ENCODE data around the gene ZNF79. TPM values are rescaled to one million over a fixed set of nuclear protein-coding genes. Genes with fewer than 3 reads are reported as not detected.

The ZNF79 gene
- total RNA-seq, 1 experiment from 2014 or later, result 11.6 TPM

- ChIA-PET CTCF (no interaction called here), POLR2A (ENCODE audit: low non-redundant PET) (no interaction called here)
- peaks cover 3% of the 10 kb centered on the region for H3K36me3 ChIP-seq (ENCODE audit: insufficient read depth, low read length, poor library complexity, severe bottlenecking)
- no peak overlapping the region for H3K27ac ChIP-seq (ENCODE audit: low read depth, low read length, poor library complexity, severe bottlenecking)
- H3K4me3 ChIP-seq (ENCODE audit: low read depth, low read length, poor library complexity, severe bottlenecking), result no peak overlapping the region
- intact Hi-C loops (cut with micrococcal nuclease; ENCODE audit: unreplicated experiment), result no loop called here
- no peaks in the 10 kb centered on the region for H3K27me3 ChIP-seq (replicated peaks; ENCODE audit: insufficient read depth, low read depth, low read length, poor library complexity)
- no peaks in the 10 kb centered on the region for H3K9me3 ChIP-seq (ENCODE audit: low read depth, low read length, poor library complexity, severe bottlenecking)
- no peaks in the 10 kb centered on the region for H3K4me1 ChIP-seq (ENCODE audit: insufficient read depth, low read length, poor library complexity, severe bottlenecking)
- no TSS peak for BruUV-seq (replicated peaks)
- no peak for DNase-seq (ENCODE audit: low spot score)
- no peak for TF ChIP-seq CTCF (conservative IDR thresholded peaks at IDR 0.05; ENCODE audit: low read depth, low read length)
- no peak for TF ChIP-seq EZH2 (IDR thresholded peaks at IDR 0.05; ENCODE audit: borderline replicate concordance, low read depth, low read length, poor library complexity, severe bottlenecking)
These were observed 46.5 kb downstream of the ZNF79 start for GRCh38 chr9:127470662-127471061.

GRCh38 chr9:127473501-127473900, 49.3 kb downstream of the ZNF79 start:
- intact Hi-C loops (cut with micrococcal nuclease; ENCODE audit: unreplicated experiment), result no loop called here
- TF ChIP-seq EZH2 (IDR thresholded peaks at IDR 0.05; ENCODE audit: borderline replicate concordance, low read depth, low read length, poor library complexity, severe bottlenecking), result no peak
- TF ChIP-seq CTCF (conservative IDR thresholded peaks at IDR 0.05; ENCODE audit: low read depth, low read length), result no peak
- H3K36me3 ChIP-seq (ENCODE audit: insufficient read depth, low read length, poor library complexity, severe bottlenecking), result peaks cover 3% of the 10 kb centered on the region
- no peak overlapping the region for H3K4me3 ChIP-seq (ENCODE audit: low read depth, low read length, poor library complexity, severe bottlenecking)
- DNase-seq (ENCODE audit: low spot score), result no peak
- CTCF ChIA-PET, result no interaction called here
- POLR2A ChIA-PET (ENCODE audit: low non-redundant PET), result interaction anchor here (0.6 kb wide), 1 partner anchor 104 kb away, joined by 9 read pairs; no protein-coding TSS in a partner anchor
- H3K27ac ChIP-seq (ENCODE audit: low read depth, low read length, poor library complexity, severe bottlenecking), result no peak overlapping the region
- no peaks in the 10 kb centered on the region for H3K4me1 ChIP-seq (ENCODE audit: insufficient read depth, low read length, poor library complexity, severe bottlenecking)
- no peaks in the 10 kb centered on the region for H3K27me3 ChIP-seq (replicated peaks; ENCODE audit: insufficient read depth, low read depth, low read length, poor library complexity)
- no peaks in the 10 kb centered on the region for H3K9me3 ChIP-seq (ENCODE audit: low read depth, low read length, poor library complexity, severe bottlenecking)
- no TSS peak for BruUV-seq (replicated peaks)

- BruUV-seq (replicated peaks), result no TSS peak
- H3K27me3 ChIP-seq (replicated peaks; ENCODE audit: insufficient read depth, low read depth, low read length, poor library complexity), result no peaks in the 10 kb centered on the region
- no peak for DNase-seq (ENCODE audit: low spot score)
- CTCF ChIA-PET, result interaction anchor here (0.6 kb wide), 1 partner anchor 18 kb away, joined by 5 read pairs; no protein-coding TSS in a partner anchor
- no peak overlapping the region for H3K27ac ChIP-seq (ENCODE audit: low read depth, low read length, poor library complexity, severe bottlenecking)
- no peaks in the 10 kb centered on the region for H3K4me1 ChIP-seq (ENCODE audit: insufficient read depth, low read length, poor library complexity, severe bottlenecking)
- POLR2A ChIA-PET (ENCODE audit: low non-redundant PET), result interaction anchor here (0.6 kb wide), 1 partner anchor 104 kb away, joined by 9 read pairs; no protein-coding TSS in a partner anchor
- intact Hi-C loops (cut with micrococcal nuclease; ENCODE audit: unreplicated experiment), result no loop called here
- no peak overlapping the region for H3K4me3 ChIP-seq (ENCODE audit: low read depth, low read length, poor library complexity, severe bottlenecking)
- H3K9me3 ChIP-seq (ENCODE audit: low read depth, low read length, poor library complexity, severe bottlenecking), result no peaks in the 10 kb centered on the region
- H3K36me3 ChIP-seq (ENCODE audit: insufficient read depth, low read length, poor library complexity, severe bottlenecking), result peaks cover 6% of the 10 kb centered on the region
- TF ChIP-seq CTCF (conservative IDR thresholded peaks at IDR 0.05; ENCODE audit: low read depth, low read length), result no peak
- TF ChIP-seq EZH2 (IDR thresholded peaks at IDR 0.05; ENCODE audit: borderline replicate concordance, low read depth, low read length, poor library complexity, severe bottlenecking), result no peak
These were observed 49.8 kb downstream of the ZNF79 start for GRCh38 chr9:127473932-127474331.
